Stomach (tissue), 4 donors: ENCODE results near the gene GCSAM.

Experiments used
- CTCF ChIP-seq, 7 experiments: fragments of 450-650 bp in 4 of 7; fragments of 200-600 bp in 3 of 7; sonication (generic) in 3 of 7; IDR thresholded peaks; one replicate each; pipeline ENCODE4 v1.5.1; 2016 to 2019; ENCODE audit warnings: antibody characterized with exemption in 7 of 7, control low read depth in 2 of 7, mild to moderate bottlenecking in 1 of 7
- POLR2A ChIP-seq, 4 donors: fragments of 450-650 bp; IDR thresholded peaks; one replicate each; pipeline ENCODE4 v1.6.1; 2016; ENCODE audit warnings: antibody characterized with exemption in 4 of 4, control low read depth in 2 of 4, mild to moderate bottlenecking in 1 of 4, moderate library complexity in 1 of 4
- POLR2AphosphoS5 ChIP-seq, 3 donors: sonication (generic); formaldehyde crosslinking; IDR thresholded peaks; one replicate each; pipeline ENCODE4 v1.6.1; 2016; ENCODE audit warnings: antibody characterized with exemption in 3 of 3

- TF ChIP-seq CTCF (IDR thresholded peaks at IDR 0.05) = no peak
- peak in 2 of 3 donors; percentile 90 to 94 for TF ChIP-seq POLR2AphosphoS5 (IDR thresholded peaks at IDR 0.05)
- TF ChIP-seq POLR2A (IDR thresholded peaks at IDR 0.05) = peak in 1 of 4 donors; percentile 84
These were observed 46.8 kb downstream of the GCSAM start, which contains the start of gene C3orf52 for GRCh38 chr3:112086076-112086854.
